ENCODE data around the gene MYEOV.

The MYEOV gene

GRCh38 chr11:69310934-69311766, 17.2 kb downstream of the MYEOV start:
- H3K4me1 ChIP-seq: peaks cover 0 to 8% (median 7%) of the 10 kb centered on the region in 4 donors
- peak in 1 of 2 donors; percentile 51 for DNase-seq
- intact Hi-C loops (cut with DNase I; ENCODE audit: low total_unique reads): no loop called here
- no peaks in the 10 kb centered on the region for H3K36me3 ChIP-seq
- no peak overlapping the region for H3K27ac ChIP-seq
- TF ChIP-seq CTCF (IDR thresholded peaks at IDR 0.05): no peak
- H3K4me3 ChIP-seq: no peak overlapping the region
- no peaks in the 10 kb centered on the region for H3K9me3 ChIP-seq
- no peaks in the 10 kb centered on the region for H3K27me3 ChIP-seq

DNA sequence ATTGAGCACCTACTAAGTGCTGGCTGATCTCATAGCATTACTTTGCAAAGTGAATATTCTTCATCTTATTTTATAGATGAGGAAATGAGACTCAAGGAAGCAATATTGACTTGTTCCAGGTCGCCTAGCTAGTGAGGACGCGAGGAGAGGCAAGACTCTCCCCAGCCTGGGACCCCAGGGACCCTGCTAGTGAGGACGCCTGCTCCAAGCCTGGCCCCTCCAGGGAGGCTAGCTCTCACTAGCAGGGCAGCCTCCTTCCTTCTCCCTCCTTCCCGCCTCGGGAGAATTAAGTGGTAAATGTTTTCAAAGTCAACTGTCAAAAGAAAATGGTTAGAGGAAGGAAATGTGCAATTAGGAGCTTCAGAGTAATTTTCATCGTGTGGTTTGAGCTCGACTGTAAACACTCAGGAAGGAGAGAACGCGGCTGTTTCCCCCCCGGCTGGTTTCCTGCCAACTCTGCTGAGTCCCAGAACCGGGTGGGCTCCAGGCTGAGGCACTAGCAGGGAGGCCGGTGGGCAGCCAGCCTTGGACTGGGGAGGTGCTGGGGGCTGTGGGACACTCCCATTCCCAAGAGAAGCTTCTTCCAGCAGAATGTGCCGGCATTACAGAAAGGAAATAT, 17.9 kb downstream of the MYEOV start:
- H3K4me3 ChIP-seq: no peak overlapping the region
- H3K27me3 ChIP-seq: no peaks in the 10 kb centered on the region
- DNase-seq: peak in 1 of 2 donors; percentile 45
- no peak overlapping the region for H3K27ac ChIP-seq
- H3K9me3 ChIP-seq: no peaks in the 10 kb centered on the region
- peaks cover 0 to 8% (median 7%) of the 10 kb centered on the region in 4 donors for H3K4me1 ChIP-seq
- H3K36me3 ChIP-seq: no peaks in the 10 kb centered on the region
- intact Hi-C loops (cut with DNase I; ENCODE audit: low total_unique reads): no loop called here
- no peak for TF ChIP-seq CTCF (IDR thresholded peaks at IDR 0.05)

GRCh38 chr11:69312453-69313404, 18.8 kb downstream of the MYEOV start:
- DNase-seq: peak in 1 of 2 donors; percentile 66
- Histone ChIP-seq H3K9me3 (no peaks in the 10 kb centered on the region), H3K27ac (no peak overlapping the region), H3K36me3 (no peaks in the 10 kb centered on the region), H3K27me3 (no peaks in the 10 kb centered on the region), H3K4me3 (no peak overlapping the region), H3K4me1 (peaks cover 0 to 8% (median 7%) of the 10 kb centered on the region in 4 donors)
- intact Hi-C loops (cut with DNase I; ENCODE audit: low total_unique reads): no loop called here
- TF ChIP-seq CTCF (IDR thresholded peaks at IDR 0.05): no peak

GRCh38 chr11:69313992-69314391, 20.0 kb downstream of the MYEOV start:
- H3K27ac ChIP-seq: no peak overlapping the region
- TF ChIP-seq CTCF (IDR thresholded peaks at IDR 0.05): no peak
- H3K4me1 ChIP-seq: peaks cover 0 to 8% (median 7%) of the 10 kb centered on the region in 4 donors
- H3K4me3 ChIP-seq: no peak overlapping the region
- no peaks in the 10 kb centered on the region for H3K36me3 ChIP-seq
- no peaks in the 10 kb centered on the region for H3K27me3 ChIP-seq
- intact Hi-C loops (cut with DNase I; ENCODE audit: low total_unique reads): no loop called here
- no peaks in the 10 kb centered on the region for H3K9me3 ChIP-seq
- peak in 1 of 2 donors; percentile 6 for DNase-seq

DNA sequence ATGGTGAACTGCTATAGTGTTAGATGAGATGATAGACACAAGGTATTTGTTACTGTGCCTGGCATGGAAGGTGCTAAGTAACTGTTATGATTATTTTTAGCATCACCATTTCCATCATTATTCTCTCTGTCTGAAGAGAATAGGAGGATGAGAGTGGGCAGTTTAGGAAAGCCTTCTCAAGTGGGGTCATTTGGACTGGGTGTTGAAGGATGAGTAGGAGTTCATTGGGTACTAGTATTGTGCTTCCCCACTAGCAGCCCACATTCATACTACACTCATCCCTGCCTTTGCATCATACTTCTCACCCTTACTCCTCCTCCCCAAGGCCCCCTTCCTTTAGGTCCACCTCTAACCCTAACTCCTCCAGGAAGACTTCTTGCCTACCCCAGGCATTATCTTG, 20.6 kb downstream of the MYEOV start:
- no peaks in the 10 kb centered on the region for H3K27me3 ChIP-seq
- H3K9me3 ChIP-seq: no peaks in the 10 kb centered on the region
- peaks cover 0 to 8% (median 7%) of the 10 kb centered on the region in 4 donors for H3K4me1 ChIP-seq
- intact Hi-C loops (cut with DNase I; ENCODE audit: low total_unique reads): no loop called here
- no peak for TF ChIP-seq CTCF (IDR thresholded peaks at IDR 0.05)
- DNase-seq: no peak
- no peaks in the 10 kb centered on the region for H3K36me3 ChIP-seq
- no peak overlapping the region for H3K4me3 ChIP-seq
- no peak overlapping the region for H3K27ac ChIP-seq
